IMR-90 (cell line): ENCODE measurements around the gene CMSS1. TPM values are rescaled to one million over a fixed set of nuclear protein-coding genes. Genes with fewer than 3 reads are reported as not detected.
A peak's percentile ranks its signal among the peaks of the same experiment; 100 is the strongest.

ENCODE experiments used
- ATAC-seq: fragments of 200-7000 bp; cut with Tn5 transposase; 2 replicates; pipeline ENCODE4 v1.9.1; 2020; ENCODE audit warnings: low read depth, mild to moderate bottlenecking, moderate library complexity
- BruUV-seq: library from RNA; stranded (reverse); fragments of 400-500 nt; replicated peaks from 2 replicates; lab custom pipeline; 2021; lab: Mats Ljungman, UMichigan
- CTCF ChIA-PET: fragments of 300-600 bp; formaldehyde crosslinking; extraction: SDS; loops from one replicate; lab custom pipeline; 2021; ENCODE audit warnings: antibody characterized with exemption; lab: Yijun Ruan, JAX
- POLR2A ChIA-PET: fragments of 300-600 bp; sonication (Branson Sonifier 250); formaldehyde crosslinking; loops from one replicate; lab custom pipeline; 2022; ENCODE audit warnings: antibody characterized with exemption; ENCODE audit not compliant: unreplicated experiment; lab: Charles Lee
- DNase-seq: peaks from one replicate; pipeline ENCODE4 v3.0.0; 2013
- H2AFZ ChIP-seq: replicated peaks from 2 replicates; pipeline ENCODE3; 2013; ENCODE audit warnings: low read length, mild to moderate bottlenecking; ENCODE audit not compliant: poor library complexity
- H2AK5ac ChIP-seq: 2 replicates; pipeline ENCODE4 v1.6.1; 2013; ENCODE audit warnings: low read depth, low read length, inconsistent platforms
- H2AK9ac ChIP-seq: replicated peaks from 2 replicates; pipeline ENCODE3; 2013; ENCODE audit warnings: mild to moderate bottlenecking, low read depth, low read length, moderate library complexity; ENCODE audit not compliant: poor library complexity
- H2BK120ac ChIP-seq: 2 replicates; pipeline ENCODE4 v1.6.1; 2013; ENCODE audit warnings: low read depth, low read length, inconsistent platforms
- H2BK15ac ChIP-seq: 3 replicates; pipeline ENCODE4 v1.6.1; 2013; ENCODE audit warnings: low read depth, low read length, inconsistent platforms
- H2BK20ac ChIP-seq: 2 replicates; pipeline ENCODE4 v1.6.1; 2013; ENCODE audit warnings: low read depth, mild to moderate bottlenecking, inconsistent platforms, low read length, moderate library complexity
- H2BK5ac ChIP-seq: 2 replicates; pipeline ENCODE4 v1.6.1; 2013; ENCODE audit warnings: mild to moderate bottlenecking, low read depth, low read length, inconsistent platforms; ENCODE audit not compliant: poor library complexity, severe bottlenecking
- H3K14ac ChIP-seq: replicated peaks from 2 replicates; pipeline ENCODE4 v1.6.1; 2013; ENCODE audit warnings: low read depth, low read length, inconsistent platforms
- H3K18ac ChIP-seq: 2 replicates; pipeline ENCODE4 v1.6.1; 2013; ENCODE audit warnings: low read depth, low read length, control low read depth
- H3K23ac ChIP-seq: 2 replicates; pipeline ENCODE4 v1.6.1; 2013; ENCODE audit warnings: low read depth, low read length, inconsistent platforms
- H3K27ac ChIP-seq: 2 replicates; pipeline ENCODE4 v1.5.1; 2013; ENCODE audit warnings: mild to moderate bottlenecking, control low read depth, low read length; ENCODE audit not compliant: insufficient read depth
- H3K27me3 ChIP-seq: 2 replicates; pipeline ENCODE4 v1.6.1; 2013; ENCODE audit warnings: low read length; ENCODE audit not compliant: control insufficient read depth, insufficient read depth
- H3K36me3 ChIP-seq: 2 replicates; pipeline ENCODE4 v1.6.1; 2013; ENCODE audit warnings: low read length, mixed read lengths; ENCODE audit not compliant: control insufficient read depth, insufficient read depth
- H3K4ac ChIP-seq: 2 replicates; pipeline ENCODE4 v1.6.1; 2013; ENCODE audit warnings: low read depth, low read length, inconsistent platforms
- H3K4me1 ChIP-seq: 2 replicates; pipeline ENCODE4 v1.6.1; 2013; ENCODE audit warnings: low read length, mixed read lengths; ENCODE audit not compliant: control insufficient read depth, insufficient read depth
- H3K4me2 ChIP-seq: 2 replicates; pipeline ENCODE4 v1.6.1; 2013; ENCODE audit warnings: low read depth, mild to moderate bottlenecking, control low read depth, low read length, moderate library complexity
- H3K4me3 ChIP-seq: 2 replicates; pipeline ENCODE4 v1.5.1; 2013; ENCODE audit warnings: low read depth, mild to moderate bottlenecking, control low read depth, low read length, moderate library complexity; ENCODE audit not compliant: insufficient read depth
- H3K56ac ChIP-seq: 2 replicates; pipeline ENCODE4 v1.6.1; 2013; ENCODE audit warnings: low read length, inconsistent platforms; ENCODE audit not compliant: insufficient read depth; ENCODE audit errors: extremely low read depth
- H3K79me1 ChIP-seq, 2 experiments: 2 replicates each; pipeline ENCODE4 v1.6.1; 2013; ENCODE audit warnings: low read length in 2 of 2, inconsistent platforms in 1 of 2, low read depth in 1 of 2
- H3K9ac ChIP-seq: 2 replicates; pipeline ENCODE4 v1.6.1; 2013; ENCODE audit warnings: low read depth, low read length, control low read depth
- H3K9me1 ChIP-seq: 2 replicates; pipeline ENCODE4 v1.6.1; 2013; ENCODE audit warnings: low read length, inconsistent platforms; ENCODE audit not compliant: insufficient read depth
- H3K9me3 ChIP-seq: 2 replicates; pipeline ENCODE4 v1.6.1; 2013; ENCODE audit warnings: low read length; ENCODE audit not compliant: control insufficient read depth, insufficient read depth
- H4K20me1 ChIP-seq: 2 replicates; pipeline ENCODE4 v1.6.1; 2013; ENCODE audit warnings: low read length, inconsistent platforms; ENCODE audit not compliant: insufficient read depth
- H4K5ac ChIP-seq: 2 replicates; pipeline ENCODE4 v1.6.1; 2013; ENCODE audit warnings: mild to moderate bottlenecking, low read depth, low read length, control low read depth
- H4K8ac ChIP-seq, 2 experiments: 2 replicates each; pipeline ENCODE4 v1.6.1; 2013; ENCODE audit warnings: low read depth in 2 of 2, low read length in 2 of 2, control low read depth in 1 of 2, inconsistent platforms in 1 of 2
- H4K91ac ChIP-seq: 2 replicates; pipeline ENCODE4 v1.6.1; 2013; ENCODE audit warnings: low read depth, low read length, inconsistent platforms; ENCODE audit not compliant: insufficient read depth
- BHLHE40 ChIP-seq: fragments of 150-350 bp; IDR thresholded peaks from 2 replicates; pipeline ENCODE4 v1.6.1; 2016; ENCODE audit warnings: mild to moderate bottlenecking, low read depth, low read length
- CEBPB ChIP-seq: IDR thresholded peaks from 2 replicates; pipeline ENCODE4 v1.6.1; 2012; ENCODE audit warnings: low read depth, low read length, improper control_type of control experiment
- CHD1 ChIP-seq: IDR thresholded peaks from 2 replicates; pipeline ENCODE4 v1.6.1; 2012; ENCODE audit warnings: low read depth, low read length, improper control_type of control experiment
- CTCF ChIP-seq: conservative IDR thresholded peaks from 2 replicates; pipeline ENCODE4 v1.5.1; 2012; ENCODE audit warnings: mild to moderate bottlenecking, low read depth, low read length, improper control_type of control experiment
- ELK1 ChIP-seq: fragments of 150-350 bp; IDR thresholded peaks from 2 replicates; pipeline ENCODE4 v1.6.1; 2016; ENCODE audit warnings: low read depth, mild to moderate bottlenecking, low read length, moderate library complexity, borderline replicate concordance
- FOS ChIP-seq: fragments of 150-350 bp; IDR thresholded peaks from 2 replicates; pipeline ENCODE4 v1.6.1; 2016; ENCODE audit warnings: low read depth, low read length
- MAFK ChIP-seq: IDR thresholded peaks from 2 replicates; pipeline ENCODE4 v1.6.1; 2012; ENCODE audit warnings: low read depth, low read length, improper control_type of control experiment
- MAZ ChIP-seq: IDR thresholded peaks from 2 replicates; pipeline ENCODE4 v1.6.1; 2012; ENCODE audit warnings: low read depth, mild to moderate bottlenecking, low read length, improper control_type of control experiment, moderate library complexity, borderline replicate concordance
- MXI1 ChIP-seq: IDR thresholded peaks from 2 replicates; pipeline ENCODE4 v1.6.1; 2012; ENCODE audit warnings: low read depth, mild to moderate bottlenecking, low read length, moderate library complexity, borderline replicate concordance
- NFE2L2 ChIP-seq: fragments of 150-350 bp; IDR thresholded peaks from 2 replicates; pipeline ENCODE4 v1.6.1; 2016; ENCODE audit warnings: low read depth, mild to moderate bottlenecking, low read length
- POLR2A ChIP-seq: IDR thresholded peaks from 2 replicates; pipeline ENCODE4 v1.6.1; 2012; ENCODE audit warnings: mild to moderate bottlenecking, low read depth, low read length
- RAD21 ChIP-seq: IDR thresholded peaks from 2 replicates; pipeline ENCODE4 v1.6.1; 2012; ENCODE audit warnings: low read length, improper control_type of control experiment
- RCOR1 ChIP-seq: IDR thresholded peaks from 2 replicates; pipeline ENCODE4 v1.6.1; 2012; ENCODE audit warnings: mild to moderate bottlenecking, low read length, improper control_type of control experiment; ENCODE audit not compliant: insufficient replicate concordance
- RFX5 ChIP-seq: IDR thresholded peaks from 2 replicates; pipeline ENCODE4 v1.8.0; 2012; ENCODE audit warnings: low read depth, mild to moderate bottlenecking, low read length, moderate library complexity
- SMC3 ChIP-seq: fragments of 150-350 bp; IDR thresholded peaks from 2 replicates; pipeline ENCODE4 v1.6.1; 2016; ENCODE audit warnings: low read depth, mild to moderate bottlenecking, antibody characterized with exemption, low read length, moderate library complexity
- USF2 ChIP-seq: fragments of 150-350 bp; IDR thresholded peaks from 2 replicates; pipeline ENCODE4 v1.6.1; 2017; ENCODE audit warnings: mild to moderate bottlenecking, antibody characterized with exemption, low read length, low read depth
- WGBS, 2 experiments: methylation state at CpG; one replicate each; pipeline versions ENCODE4 v1.1.5 to v1.1.7; 2013; ENCODE audit warnings: missing lambda C conversion rate in 2 of 2; ENCODE audit not compliant: insufficient read length in 1 of 2; ENCODE audit errors: extremely low coverage in 2 of 2; 5-methylcytosine and 5-hydroxymethylcytosine counted together
- dilution Hi-C: fragments of 300-500 bp; cut with HindIII; formaldehyde crosslinking; loops from one replicate; pipeline ENCODE4 v1.14.3; 2018; ENCODE audit warnings: low sequenced_read_pairs; ENCODE audit not compliant: unreplicated experiment
- in situ Hi-C: fragments of 300-500 bp; cut with MboI; formaldehyde crosslinking; loops from 3 replicates; pipeline ENCODE4 v1.14.3; 2019; ENCODE audit warnings: low sequenced_read_pairs, inconsistent platforms, mixed read lengths
- intact Hi-C: fragments of 100-400 bp; cut with micrococcal nuclease; formaldehyde crosslinking; loops from 2 replicates; pipeline ENCODE4 v1.10.0; 2022
- polyA plus RNA-seq, 3 experiments: library from polyadenylated mRNA; depleted of rRNA; stranded (reverse); fragments of >200 nt; gene quantifications; 2 replicates each; pipeline ENCODE4 v1.2.3, GENCODE V29; 2012; ENCODE audit warnings: low replicate concordance in 1 of 3
- total RNA-seq: library from RNA; depleted of rRNA; stranded (reverse); fragments of >200 nt; gene quantifications from 2 replicates; pipeline ENCODE4 v1.2.3, GENCODE V29; 2012

Gene CMSS1
- total and polyA plus RNA-seq, 2 of the 4 experiments (the other 2 are of a cell fraction) = 12.5 to 13.6 TPM

- H2BK20ac ChIP-seq = peak overlapping the region; percentile 28; the same call in 1 of the 2 replicates
- no peaks in the 10 kb centered on the region for H4K20me1 ChIP-seq
- H3K4me2 ChIP-seq = no peak overlapping the region
- no peak overlapping the region for H2BK5ac ChIP-seq
- H4K5ac ChIP-seq = no peak overlapping the region
- no peak overlapping the region for H3K4me3 ChIP-seq
- no CpG with 5 or more reads among the region's 2 CpGs for WGBS, 2 experiments
- no peak overlapping the region for H2AK5ac ChIP-seq
- H2BK120ac ChIP-seq = no peak overlapping the region
- BruUV-seq = no TSS peak
- TF ChIP-seq USF2 (no peak), CTCF (no peak), CHD1 (no peak), MXI1 (no peak), RCOR1 (no peak), ELK1 (no peak), CEBPB (no peak), RFX5 (no peak), FOS (no peak), BHLHE40 (no peak), SMC3 (no peak), RAD21 (no peak), NFE2L2 (no peak), MAFK (no peak), MAZ (no peak), POLR2A (no peak)
- H4K8ac ChIP-seq = no peak overlapping the region
- intact Hi-C loops = no loop called here
- H3K4ac ChIP-seq = no peak overlapping the region
- peaks cover 0 to 12% of the 10 kb centered on the region in 2 experiments; a peak in 2 of 4 replicates for H3K79me1 ChIP-seq
- H3K23ac ChIP-seq = no peak overlapping the region
- no peak overlapping the region for H3K27ac ChIP-seq
- H3K56ac ChIP-seq = no peak overlapping the region
- no peaks in the 10 kb centered on the region for H3K36me3 ChIP-seq
- ChIA-PET POLR2A (no interaction called here), CTCF (interaction anchor here (0.6 kb wide), 1 partner anchor 270 kb away, joined by 3 read pairs; no protein-coding TSS in a partner anchor)
- DNase-seq (no peak), ATAC-seq (no peak)
- no peak overlapping the region for H2AK9ac ChIP-seq
- H3K4me1 ChIP-seq = no peaks in the 10 kb centered on the region; the same call in 1 of the 2 replicates
- no peaks in the 10 kb centered on the region for H3K9me1 ChIP-seq
- no peak overlapping the region for H3K18ac ChIP-seq
- no peak overlapping the region for H4K91ac ChIP-seq
- in situ Hi-C loops = no loop called here
- H3K14ac ChIP-seq = no peak overlapping the region
- H2BK15ac ChIP-seq = no peak overlapping the region
- dilution Hi-C loops = no loop called here
- no peak overlapping the region for H3K9ac ChIP-seq
- H3K9me3 ChIP-seq = no peaks in the 10 kb centered on the region
- no peaks in the 10 kb centered on the region for H3K27me3 ChIP-seq
- H2AFZ ChIP-seq = no peak overlapping the region
Measured at GRCh38 chr3:99881121-99881524, 63.5 kb downstream of the CMSS1 start.
